T-cell (primary cell): ENCODE measurements around the gene MMP25. TPM values are rescaled to one million over a fixed set of nuclear protein-coding genes. Genes with fewer than 3 reads are reported as not detected.

ENCODE experiments used
- ATAC-seq, 4 experiments: fragments of 200-7000 bp in 3 of 4; fragments of 150-1000 bp in 1 of 4; cut with Tn5 transposase; replicated peaks in 1 of 4; 1 replicate in 3 of 4; 2 replicates in 1 of 4; pipeline ENCODE4 v1.10.0; 2021; ENCODE audit warnings: moderate library complexity in 3 of 4, mild to moderate bottlenecking in 2 of 4, moderate number of reproducible peaks in 1 of 4
- CTCF ChIA-PET, 2 donors: fragments of 300-600 bp; sonication (Branson Sonifier 250); formaldehyde crosslinking; loops; one replicate each; lab custom pipeline; 2022; ENCODE audit warnings: antibody characterized with exemption in 2 of 2; lab: Charles Lee
- POLR2A ChIA-PET, 2 donors: fragments of 300-600 bp; sonication (Branson Sonifier 250); formaldehyde crosslinking; loops; one replicate each; lab custom pipeline; 2022; ENCODE audit warnings: antibody characterized with exemption in 2 of 2; lab: Charles Lee
- DNase-seq, 35 experiments: peaks; one replicate each; pipeline versions ENCODE4 v3.0.0 to v3.0.0-alpha.2; 2013 to 2023
- H3K27ac ChIP-seq: one replicate; pipeline ENCODE4 v1.5.1; 2013; ENCODE audit warnings: low read length
- H3K27me3 ChIP-seq, 2 experiments: replicated peaks in 1 of 2; 1 replicate in 1 of 2; 2 replicates in 1 of 2; pipeline versions ENCODE4 v1.6.1 to v1.7.0; 2013; ENCODE audit warnings: low read length in 1 of 2, mixed read lengths in 1 of 2; ENCODE audit not compliant: control insufficient read depth in 2 of 2, insufficient read depth in 2 of 2; ENCODE audit errors: extremely low read depth in 1 of 2
- H3K36me3 ChIP-seq, 2 donors: 1 replicate in 1 of 2; 2 replicates in 1 of 2; pipeline versions ENCODE4 v1.6.1 to v1.7.0; 2013; ENCODE audit warnings: low read length in 1 of 2; ENCODE audit not compliant: control insufficient read depth in 2 of 2, insufficient read depth in 1 of 2; ENCODE audit errors: extremely low read depth in 1 of 2
- H3K4me1 ChIP-seq, 2 experiments: 1 replicate in 1 of 2; 2 replicates in 1 of 2; pipeline versions ENCODE4 v1.6.1 to v1.7.0; 2013; ENCODE audit warnings: low read length in 2 of 2, mixed read lengths in 1 of 2; ENCODE audit not compliant: insufficient read depth in 2 of 2, control insufficient read depth in 1 of 2; ENCODE audit errors: extremely low read depth in 1 of 2
- H3K4me3 ChIP-seq, 2 donors: 1 replicate in 1 of 2; 2 replicates in 1 of 2; pipeline versions ENCODE4 v1.5.1 to v1.7.0; 2013; ENCODE audit warnings: mild to moderate bottlenecking in 2 of 2, low read length in 1 of 2, moderate library complexity in 1 of 2; ENCODE audit not compliant: control insufficient read depth in 1 of 2; ENCODE audit errors: extremely low read depth in 1 of 2
- H3K9me3 ChIP-seq: 2 replicates; pipeline ENCODE4 v1.7.0; 2013
- H3K27ac Mint-ChIP-seq, 2 donors: one replicate each; pipeline ENCODE4 v1.8.0; 2020 to 2021; ENCODE audit warnings: mild to moderate bottlenecking in 2 of 2, mixed read lengths in 2 of 2
- H3K27me3 Mint-ChIP-seq, 2 donors: one replicate each; pipeline ENCODE4 v1.8.0; 2021 to 2022; ENCODE audit warnings: mixed read lengths in 2 of 2
- H3K36me3 Mint-ChIP-seq: one replicate; pipeline ENCODE4 v1.8.0; 2021; ENCODE audit warnings: mixed read lengths
- H3K4me1 Mint-ChIP-seq, 3 donors: one replicate each; pipeline ENCODE4 v1.8.0; 2020 to 2022; ENCODE audit warnings: mixed read lengths in 3 of 3, mild to moderate bottlenecking in 1 of 3
- H3K4me3 Mint-ChIP-seq, 3 donors: one replicate each; pipeline ENCODE4 v1.8.0; 2020 to 2022; ENCODE audit warnings: mild to moderate bottlenecking in 3 of 3, mixed read lengths in 3 of 3, moderate library complexity in 3 of 3
- H3K9me3 Mint-ChIP-seq, 3 donors: one replicate each; pipeline ENCODE4 v1.8.0; 2020 to 2022; ENCODE audit warnings: mixed read lengths in 3 of 3
- WGBS: methylation state at CpG from one replicate; pipeline ENCODE4 v1.1.5; 2013; ENCODE audit warnings: missing lambda C conversion rate; ENCODE audit not compliant: insufficient coverage; 5-methylcytosine and 5-hydroxymethylcytosine counted together
- total RNA-seq, 35 experiments: library from RNA in 6 of 35; stranded (reverse) in 6 of 35; fragments of 120-200 nt in 1 of 35; gene quantifications; one replicate each; pipeline versions ENCODE4 v1.2.1 to v1.2.4 and lab custom pipeline; 2013 to 2026

The MMP25 gene
- total RNA-seq, 5 donors from 2014 or later (not counting 1 experiment from before 2014, with no cell fraction given): 1.6 to 9.6 (median 4.1) TPM

DNA sequence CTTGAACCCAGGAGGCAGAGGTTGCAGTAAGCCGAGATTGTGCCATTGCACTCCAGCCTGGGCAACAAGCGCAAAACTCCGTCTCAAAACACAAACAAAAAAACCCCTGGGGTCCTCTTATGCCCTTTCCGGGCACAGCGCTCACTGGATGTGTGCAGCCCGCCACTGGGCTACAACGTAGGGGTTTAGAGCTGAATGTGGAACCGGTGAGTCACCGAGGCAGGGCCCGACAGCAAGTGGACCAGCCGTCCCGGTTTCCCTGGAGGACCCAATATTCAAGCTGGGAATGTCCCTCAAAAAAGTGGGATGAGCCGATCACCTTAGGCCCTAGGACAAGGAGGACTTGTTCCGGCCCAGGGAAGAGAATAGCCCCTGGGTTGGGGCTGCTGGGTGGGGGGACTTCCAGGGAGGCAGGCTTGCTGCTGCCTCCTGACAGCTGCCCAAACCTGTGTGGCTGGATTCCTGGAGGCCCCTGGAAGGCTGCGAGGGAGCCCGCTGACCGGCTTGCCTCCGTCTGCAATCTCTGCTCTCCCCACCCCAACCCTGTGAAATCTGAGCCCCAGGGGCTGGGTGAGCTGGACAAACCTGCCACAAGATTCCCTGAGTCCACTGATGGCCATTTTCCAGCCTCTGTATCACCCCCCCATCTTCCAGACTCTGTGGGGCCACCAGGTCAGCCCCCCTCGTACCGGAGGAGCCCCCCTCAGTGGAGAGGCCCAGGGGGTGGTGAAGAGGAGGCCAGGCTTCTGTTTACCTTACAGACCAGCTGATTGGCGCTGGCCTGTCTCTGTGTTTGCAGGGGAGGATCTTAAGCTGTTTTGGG lies 36.6 kb upstream of the MMP25 start:
- H3K4me1 Mint-ChIP-seq: peaks cover 23 to 34% (median 27%) of the 10 kb centered on the region in 3 donors
- peaks cover 20 to 42% of the 10 kb centered on the region in 2 experiments for H3K4me1 ChIP-seq
- no peaks in the 10 kb centered on the region for H3K36me3 ChIP-seq
- H3K27me3 ChIP-seq: peaks cover 0 to 75% of the 10 kb centered on the region in 2 experiments
- no peak for DNase-seq
- ATAC-seq: no peak
- no peak overlapping the region for H3K27ac Mint-ChIP-seq
- H3K27me3 Mint-ChIP-seq: peaks cover 0 to 24% of the 10 kb centered on the region in 2 donors
- H3K9me3 Mint-ChIP-seq: no peaks in the 10 kb centered on the region
- CTCF ChIA-PET: interaction anchor here in 1 of 2 donors (0.7 to 0.9 kb wide), 2 partner anchors 22 to 99 kb away, joined by 3 read pairs; no protein-coding TSS in a partner anchor
- H3K4me3 ChIP-seq: no peak overlapping the region
- H3K4me3 Mint-ChIP-seq: no peak overlapping the region
- POLR2A ChIA-PET: no interaction called here
- no peaks in the 10 kb centered on the region for H3K36me3 Mint-ChIP-seq
- 95% methylated on average over 17 of the region's 21 CpGs for WGBS
- H3K9me3 ChIP-seq: no peaks in the 10 kb centered on the region
- H3K27ac ChIP-seq: no peak overlapping the region

DNA sequence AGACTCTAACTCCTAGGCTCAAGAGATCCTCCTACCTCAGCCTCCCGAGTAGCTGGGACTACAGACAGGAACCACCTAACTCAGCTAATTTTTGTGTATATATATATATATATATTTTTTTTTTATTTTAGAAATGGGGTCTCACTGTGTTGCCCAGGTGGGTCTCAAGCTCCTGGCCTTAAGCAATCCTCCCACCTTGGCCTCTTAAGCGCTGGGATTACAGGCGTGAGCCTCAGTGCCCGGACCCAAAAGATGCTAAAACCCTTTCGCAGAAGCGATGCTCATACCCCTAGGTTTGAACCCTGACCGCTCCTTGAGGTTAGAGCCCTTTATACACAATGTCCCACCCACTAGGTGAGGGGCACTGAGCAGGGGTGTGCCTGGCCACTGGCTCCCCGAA lies 35.9 kb upstream of the MMP25 start:
- Mint-ChIP-seq H3K4me3 (no peak overlapping the region), H3K4me1 (peaks cover 23 to 31% (median 25%) of the 10 kb centered on the region in 3 donors), H3K9me3 (no peaks in the 10 kb centered on the region), H3K36me3 (no peaks in the 10 kb centered on the region), H3K27me3 (peaks cover 0 to 20% of the 10 kb centered on the region in 2 donors), H3K27ac (no peak overlapping the region)
- ChIA-PET CTCF (interaction anchor here in 1 of 2 donors (0.7 kb wide), 1 partner anchor 98 kb away, joined by 3 read pairs; no protein-coding TSS in a partner anchor), POLR2A (no interaction called here)
- WGBS: 91% methylated on average over 6 of the region's 8 CpGs
- peaks cover 20 to 39% of the 10 kb centered on the region in 2 experiments for H3K4me1 ChIP-seq
- no peak for ATAC-seq
- DNase-seq: no peak
- no peaks in the 10 kb centered on the region for H3K36me3 ChIP-seq
- no peak overlapping the region for H3K27ac ChIP-seq
- H3K4me3 ChIP-seq: no peak overlapping the region
- H3K27me3 ChIP-seq: peaks cover 0 to 72% of the 10 kb centered on the region in 2 experiments
- H3K9me3 ChIP-seq: no peaks in the 10 kb centered on the region

DNA sequence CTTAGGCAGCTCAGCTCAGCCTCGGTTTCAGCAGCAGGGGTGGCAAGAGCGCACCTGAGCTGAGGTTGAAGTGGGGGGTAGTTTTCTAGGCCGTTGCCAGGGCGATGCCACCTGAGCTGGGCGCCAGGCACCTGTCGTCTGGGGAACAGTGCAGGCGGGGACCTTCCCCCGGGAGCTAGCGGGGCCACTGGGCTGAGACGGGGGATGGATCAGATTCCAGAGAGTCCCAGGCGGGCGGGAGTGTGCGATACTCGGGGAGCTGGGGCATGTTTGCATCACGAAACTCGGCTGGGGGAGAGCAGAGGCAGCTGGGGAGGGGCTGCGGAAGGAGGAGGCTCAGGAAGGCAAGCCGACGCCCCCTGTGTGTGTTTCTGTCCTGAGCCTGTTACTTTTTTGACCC lies 34.1 kb upstream of the MMP25 start:
- peaks cover 16 to 33% of the 10 kb centered on the region in 2 experiments for H3K4me1 ChIP-seq
- DNase-seq (no peak), ATAC-seq (no peak)
- H3K27me3 Mint-ChIP-seq: peaks cover 0 to 19% of the 10 kb centered on the region in 2 donors
- CTCF ChIA-PET: interaction anchor here in 1 of 2 donors (0.6 kb wide), 1 partner anchor 54 kb away, joined by 4 read pairs; no protein-coding TSS in a partner anchor
- no peaks in the 10 kb centered on the region for H3K9me3 ChIP-seq
- no peak overlapping the region for H3K27ac ChIP-seq
- H3K4me3 Mint-ChIP-seq: no peak overlapping the region
- H3K27me3 ChIP-seq: peaks cover 0 to 64% of the 10 kb centered on the region in 2 experiments
- POLR2A ChIA-PET: no interaction called here
- whole genome bisulfite sequencing: 56% methylated on average over 17 of the region's 19 CpGs
- peaks cover 17 to 23% (median 19%) of the 10 kb centered on the region in 3 donors for H3K4me1 Mint-ChIP-seq
- H3K36me3 Mint-ChIP-seq: no peaks in the 10 kb centered on the region
- no peak overlapping the region for H3K4me3 ChIP-seq
- H3K27ac Mint-ChIP-seq: no peak overlapping the region
- H3K36me3 ChIP-seq: no peaks in the 10 kb centered on the region
- no peaks in the 10 kb centered on the region for H3K9me3 Mint-ChIP-seq

DNA sequence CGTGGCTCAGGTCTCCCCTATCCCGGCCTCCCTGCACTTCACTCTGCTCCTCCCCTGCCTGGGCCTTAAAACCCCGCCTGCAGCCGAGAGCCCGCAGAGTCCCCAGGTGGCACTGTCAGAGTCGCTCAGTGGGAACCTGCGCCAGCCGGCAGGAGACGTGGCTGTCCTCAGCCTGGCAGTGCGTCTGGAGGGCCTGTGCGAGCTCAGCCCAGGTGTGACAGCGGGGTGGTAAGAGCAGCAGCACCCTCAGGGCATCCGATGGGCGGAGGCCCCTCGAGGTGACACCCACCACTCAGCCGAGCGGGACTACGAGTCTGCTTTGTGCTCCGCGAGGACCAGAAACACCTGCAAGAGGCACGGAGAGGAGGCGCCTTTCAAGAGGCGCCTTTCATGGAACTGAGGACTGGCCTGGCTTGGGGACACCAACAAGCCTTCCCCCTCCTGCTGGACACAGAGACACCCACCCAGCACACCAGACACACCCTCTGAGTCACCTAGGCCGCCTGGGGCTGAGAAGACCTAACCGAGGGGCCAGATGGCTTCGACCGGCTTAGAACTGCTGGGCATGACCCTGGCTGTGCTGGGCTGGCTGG lies 33.4 kb upstream of the MMP25 start, which contains the start of gene CLDN9:
Gene CLDN9 (plus strand): TSS at position 96 of the 593 bp plus-strand sequence. CDS start 440 bp downstream, at position 536.
- H3K4me1 Mint-ChIP-seq: peaks cover 11 to 16% (median 12%) of the 10 kb centered on the region in 3 donors
- peaks cover 10 to 31% of the 10 kb centered on the region in 2 experiments for H3K4me1 ChIP-seq
- no peak within 1 kb of the TSS for H3K4me3 Mint-ChIP-seq
- ATAC-seq (peak; percentile 27 to 69 (median 34)), DNase-seq (peak in 1 of 35 experiments; percentile 29)
- 64% methylated on average over 27 of the region's 27 CpGs for WGBS
- H3K36me3 ChIP-seq: no peaks in the 10 kb centered on the region
- ChIA-PET POLR2A (no interaction called here), CTCF (no interaction called here)
- H3K27ac Mint-ChIP-seq: no peak within 1 kb of the TSS
- peaks cover 0 to 66% of the 10 kb centered on the region in 2 experiments for H3K27me3 ChIP-seq
- H3K9me3 ChIP-seq: no peaks in the 10 kb centered on the region
- H3K27me3 Mint-ChIP-seq: peaks cover 0 to 19% of the 10 kb centered on the region in 2 donors
- H3K27ac ChIP-seq: no peak within 1 kb of the TSS
- no peak within 1 kb of the TSS for H3K4me3 ChIP-seq
- no peaks in the 10 kb centered on the region for H3K36me3 Mint-ChIP-seq
- no peaks in the 10 kb centered on the region for H3K9me3 Mint-ChIP-seq

- Mint-ChIP-seq H3K9me3 (no peaks in the 10 kb centered on the region), H3K27me3 (peaks cover 0 to 19% of the 10 kb centered on the region in 2 donors), H3K4me1 (peaks cover 5 to 13% (median 11%) of the 10 kb centered on the region in 3 donors), H3K4me3 (no peak overlapping the region), H3K36me3 (no peaks in the 10 kb centered on the region), H3K27ac (no peak overlapping the region)
- no peak for ATAC-seq
- H3K27ac ChIP-seq: no peak overlapping the region
- H3K36me3 ChIP-seq: no peaks in the 10 kb centered on the region
- 90% methylated on average over 27 of the region's 27 CpGs for WGBS
- H3K9me3 ChIP-seq: no peaks in the 10 kb centered on the region
- no peak overlapping the region for H3K4me3 ChIP-seq
- H3K27me3 ChIP-seq: peaks cover 0 to 68% of the 10 kb centered on the region in 2 experiments
- ChIA-PET CTCF (interaction anchor here in 1 of 2 donors (0.6 kb wide), 1 partner anchor 64 kb away, joined by 3 read pairs; no protein-coding TSS in a partner anchor), POLR2A (no interaction called here)
- no peak for DNase-seq
- peaks cover 4 to 31% of the 10 kb centered on the region in 2 experiments for H3K4me1 ChIP-seq
These were observed 32.8 kb upstream of the MMP25 start for GRCh38 chr16:3013491-3013951.
